K562 (cell line): ENCODE measurements around the gene ADNP2. TPM values are rescaled to one million over a fixed set of nuclear protein-coding genes. Genes with fewer than 3 reads are reported as not detected.

Experiments used
- E2F4 ChIP-seq: sonication (generic); formaldehyde crosslinking; IDR thresholded peaks from 2 replicates; pipeline ENCODE4 v1.8.0; 2022; ENCODE audit warnings: mild to moderate bottlenecking, low read depth, missing genetic modification reagents
- EP300 ChIP-seq: IDR thresholded peaks from 2 replicates; pipeline ENCODE4 v1.6.1; 2012; ENCODE audit warnings: low read length, improper control_type of control experiment
- PPARD ChIP-seq: fragments of 250-450 bp; sonication (Bioruptor Pico); IDR thresholded peaks from 2 replicates; pipeline ENCODE4 v1.8.0; 2022; ENCODE audit warnings: inconsistent platforms, mild to moderate bottlenecking, moderate library complexity
- ZHX1 ChIP-seq: fragments of 150-350 bp; conservative IDR thresholded peaks from 2 replicates; pipeline ENCODE4 v1.6.1; 2014; ENCODE audit warnings: low read length
- ZNF518B ChIP-seq: fragments of 250-450 bp; sonication (Bioruptor Pico); IDR thresholded peaks from 2 replicates; pipeline ENCODE4 v1.5.0; 2021; ENCODE audit warnings: mild to moderate bottlenecking, moderate library complexity
- polyA plus RNA-seq, 8 experiments: library from polyadenylated mRNA; depleted of rRNA in 4 of 8; stranded (reverse) in 5 of 8; unstranded in 3 of 8; fragments of >200 nt; fragmentation: Nextera tagmentation in 2 of 8; fragmentation: Illumina TruSeq in 1 of 8; extraction: Ambion mirVana in 2 of 8; extraction: Trizol in 1 of 8; gene quantifications; 2 replicates each; pipeline versions ENCODE4 v1.2.1 to v1.2.3, GENCODE V29; 2011 to 2014; ENCODE audit warnings: inconsistent platforms in 1 of 8, missing spikeins in 1 of 8
- total RNA-seq, 7 experiments: library from RNA; depleted of rRNA in 6 of 7; stranded (reverse); fragments of >200 nt in 6 of 7; fragmentation: Illumina TruSeq in 2 of 7; extraction: Trizol in 2 of 7; gene quantifications; 2 replicates each; pipeline versions ENCODE4 v1.2.1 to v1.2.3, GENCODE V29; 2011 to 2021; ENCODE audit warnings: low replicate concordance in 1 of 7

ADNP2 gene
- total and polyA plus RNA-seq, 9 of the 15 experiments (the other 6 are each of a cell fraction or from before 2014, with no cell fraction given), result 5.8 to 24.3 (median 16.0) TPM

- TF ChIP-seq ZNF518B (CRISPR knock-in tag), result no peak
- TF ChIP-seq E2F4 (CRISPR knock-in tag), result no peak
- TF ChIP-seq PPARD (CRISPR knock-in tag), result no peak
- no peak for TF ChIP-seq ZHX1
- TF ChIP-seq EP300, result no peak
These were observed 70.1 kb downstream of the ADNP2 start (continued) for GRCh38 chr18:80178935-80179818.
